ENCODE results near the gene DUOXA2. TPM values are rescaled to one million over a fixed set of nuclear protein-coding genes. Genes with fewer than 3 reads are reported as not detected.

The DUOXA2 gene
- total RNA-seq, 1 experiment from 2014 or later: not detected

GRCh38 chr15:45128971-45129639 lies 15.0 kb downstream of the DUOXA2 start:
- TF ChIP-seq CTCF (IDR thresholded peaks at IDR 0.05): no peak
- TF ChIP-seq SIN3A (IDR thresholded peaks at IDR 0.05; ENCODE audit: borderline replicate concordance, insufficient read depth, low read depth, low read length): no peak
- no peak for TF ChIP-seq TCF7L2 (IDR thresholded peaks at IDR 0.05; ENCODE audit: low read depth, low read length)
- TF ChIP-seq REST (IDR thresholded peaks at IDR 0.05; ENCODE audit: insufficient read depth in 1 of 2, low read depth in 2 of 2, low read length in 1 of 2): no peak
- TF ChIP-seq POLR2AphosphoS5 (IDR thresholded peaks at IDR 0.05; ENCODE audit: low read depth, low read length): no peak
- BruUV-seq (replicated peaks): no TSS peak
- no peak overlapping the region for H3K27ac ChIP-seq (ENCODE audit: low read length)
- no peak for DNase-seq (ENCODE audit: low read depth, low spot score)
- no peaks in the 10 kb centered on the region for H3K9me3 ChIP-seq (ENCODE audit: control insufficient read depth, insufficient read depth, low read depth, low read length)
- H3K4me3 ChIP-seq (ENCODE audit: low read depth in 2 of 2, low read length in 2 of 2): no peak overlapping the region
- H3K27me3 ChIP-seq (ENCODE audit: control insufficient read depth, insufficient read depth, low read length): peaks cover 10% of the 10 kb centered on the region
- ChIA-PET CTCF (interaction anchor here (0.6 kb wide), 1 partner anchor 11 kb away, joined by 5 read pairs; no protein-coding TSS in a partner anchor), POLR2A (no interaction called here)
- no peak for ATAC-seq
- no peaks in the 10 kb centered on the region for H3K4me1 ChIP-seq (ENCODE audit: control insufficient read depth, insufficient read depth, low read length)
- in situ Hi-C loops (cut with HindIII; ENCODE audit: low pct_unique_long_range_greater_than_20kb, low sequenced_read_pairs): no loop called here
- H3K36me3 ChIP-seq (ENCODE audit: control insufficient read depth, insufficient read depth, low read length): no peaks in the 10 kb centered on the region; the same call in 1 of the 2 replicates
- intact Hi-C loops (cut with micrococcal nuclease; ENCODE audit: unreplicated experiment): no loop called here

- ATAC-seq: peak; percentile 23; the same call in 1 of the 2 replicates
- in situ Hi-C loops (cut with HindIII; ENCODE audit: low pct_unique_long_range_greater_than_20kb, low sequenced_read_pairs) (no loop called here), intact Hi-C loops (cut with micrococcal nuclease; ENCODE audit: unreplicated experiment) (no loop called here)
- POLR2A ChIA-PET: no interaction called here
- no peak for DNase-seq (ENCODE audit: low read depth, low spot score)
- no peaks in the 10 kb centered on the region for H3K4me1 ChIP-seq (ENCODE audit: control insufficient read depth, insufficient read depth, low read length)
- H3K27ac ChIP-seq (ENCODE audit: low read length): no peak within 1 kb of the TSS
- CTCF ChIA-PET: interaction anchor here (0.6 kb wide), 2 partner anchors 10 to 157 kb away, joined by 5 to 6 read pairs; no protein-coding TSS in a partner anchor
- TF ChIP-seq SIN3A (IDR thresholded peaks at IDR 0.05; ENCODE audit: borderline replicate concordance, insufficient read depth, low read depth, low read length): no peak
- no peak for TF ChIP-seq REST (IDR thresholded peaks at IDR 0.05; ENCODE audit: insufficient read depth in 1 of 2, low read depth in 2 of 2, low read length in 1 of 2)
- BruUV-seq (replicated peaks): no TSS peak
- H3K27me3 ChIP-seq (ENCODE audit: control insufficient read depth, insufficient read depth, low read length): peaks cover 10% of the 10 kb centered on the region
- H3K9me3 ChIP-seq (ENCODE audit: control insufficient read depth, insufficient read depth, low read depth, low read length): no peaks in the 10 kb centered on the region
- H3K36me3 ChIP-seq (ENCODE audit: control insufficient read depth, insufficient read depth, low read length): no peaks in the 10 kb centered on the region; the same call in 1 of the 2 replicates
- H3K4me3 ChIP-seq (ENCODE audit: low read depth in 2 of 2, low read length in 2 of 2): no peak within 1 kb of the TSS
These were observed 15.6 kb downstream of the DUOXA2 start, which contains the start of the genes DUOX1 and DUOXA1 for GRCh38 chr15:45129651-45130129. Gene DUOX1, plus strand, starts transcription at chr15:45129994. Its CDS starts 1,973 bp downstream, at chr15:45131967. Gene DUOXA1, minus strand, starts transcription at chr15:45129879. Its CDS starts 6,865 bp downstream, at chr15:45123014.

Measured in Panc1 (cell line).